Activated CD4-positive, alpha-beta T cell treated with anti-CD3 and anti-CD28 coated beads, Interleukin-2, amount 10 ng/mL, durations not matched to agents 7 days and 5 days (primary cell): ENCODE results near the gene FECH. TPM values are rescaled to one million over a fixed set of nuclear protein-coding genes. Genes with fewer than 3 reads are reported as not detected.
"Not testable (repeated sequence)": the region's sequence is repeated elsewhere in the genome, so short reads cannot be mapped to it uniquely, and the experiment has no call there.

Source experiments
- CTCF ChIA-PET: fragments of 350-600 bp; sonication (Branson Sonifier 250); formaldehyde crosslinking; loops from one replicate; lab custom pipeline; 2021; ENCODE audit warnings: antibody characterized with exemption; lab: Charles Lee
- POLR2A ChIA-PET: fragments of 350-600 bp; sonication (Branson Sonifier 250); formaldehyde crosslinking; loops from one replicate; lab custom pipeline; 2021; ENCODE audit warnings: antibody characterized with exemption; lab: Charles Lee
- DNase-seq: peaks from one replicate; pipeline ENCODE4 v3.0.0-alpha.2; 2020
- H3K27ac Mint-ChIP-seq: one replicate; pipeline ENCODE4 v1.8.0; 2021; ENCODE audit warnings: mild to moderate bottlenecking, moderate library complexity, mixed read lengths
- H3K27me3 Mint-ChIP-seq: one replicate; pipeline ENCODE4 v1.8.0; 2021; ENCODE audit warnings: mixed read lengths
- H3K36me3 Mint-ChIP-seq: one replicate; pipeline ENCODE4 v1.8.0; 2021; ENCODE audit warnings: low read depth, mixed read lengths
- H3K4me1 Mint-ChIP-seq: one replicate; pipeline ENCODE4 v1.8.0; 2021; ENCODE audit warnings: mixed read lengths
- H3K4me3 Mint-ChIP-seq: one replicate; pipeline ENCODE4 v1.8.0; 2021; ENCODE audit warnings: mild to moderate bottlenecking, moderate library complexity, mixed read lengths
- H3K9me3 Mint-ChIP-seq: one replicate; pipeline ENCODE4 v1.8.0; 2021; ENCODE audit warnings: mixed read lengths
- total RNA-seq, 2 experiments: library from RNA; stranded (reverse); gene quantifications; one replicate each; pipeline ENCODE4 v1.2.3, GENCODE V29; 2021

Gene FECH
- total RNA-seq, 2 experiments from 2014 or later: 18.7 to 23.1 TPM

DNA sequence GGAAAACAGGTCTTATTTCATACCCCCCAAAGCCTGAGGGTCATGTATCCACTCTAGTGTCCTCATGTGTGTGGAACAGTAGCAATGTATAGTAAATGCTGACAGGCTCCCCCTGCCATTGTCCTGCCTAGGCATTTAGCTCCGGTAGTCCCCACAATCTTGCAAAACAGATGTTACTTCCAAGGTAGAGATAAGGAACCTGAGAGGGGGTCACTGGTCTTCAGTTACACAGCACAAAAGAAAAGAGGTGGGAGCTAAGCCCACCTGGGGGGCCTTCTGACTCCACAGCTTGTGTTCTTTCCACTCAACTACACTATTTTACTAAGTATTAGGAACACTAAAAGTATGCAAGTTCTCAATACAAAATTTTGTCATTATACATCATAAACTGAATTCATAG lies 17.4 kb upstream of the FECH start:
- H3K27me3 Mint-ChIP-seq: no peaks in the 10 kb centered on the region
- no peak overlapping the region for H3K4me3 Mint-ChIP-seq
- peaks cover 56% of the 10 kb centered on the region for H3K36me3 Mint-ChIP-seq
- CTCF ChIA-PET: interaction anchor here (1.0 to 1.1 kb wide), 2 partner anchors 16 to 18 kb away, joined by 3 to 4 read pairs; partner anchors contain the start of gene NARS1
- DNase-seq: no peak
- H3K4me1 Mint-ChIP-seq: no peaks in the 10 kb centered on the region
- H3K9me3 Mint-ChIP-seq: no peaks in the 10 kb centered on the region
- H3K27ac Mint-ChIP-seq: no peak overlapping the region
- POLR2A ChIA-PET: no interaction called here

DNA sequence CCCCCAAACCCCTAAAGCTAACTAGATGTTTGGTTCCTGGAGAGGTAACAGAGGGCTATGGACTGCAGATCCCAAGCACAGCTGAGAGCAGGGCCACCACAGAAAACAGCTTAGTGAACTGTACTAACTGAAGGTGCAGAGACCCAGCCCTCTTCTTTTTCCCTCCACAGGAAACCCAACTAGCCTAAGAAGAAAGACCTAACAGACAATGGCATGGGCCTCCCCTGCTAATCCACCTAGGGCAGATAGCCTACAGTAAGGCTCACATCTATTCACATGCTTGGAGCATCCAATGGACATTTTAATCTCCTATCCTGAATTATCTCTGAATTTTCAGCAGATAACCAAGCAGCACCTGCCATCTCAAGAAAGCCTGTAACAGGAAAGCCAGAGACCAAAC lies 8.8 kb upstream of the FECH start:
- no peak overlapping the region for H3K27ac Mint-ChIP-seq
- H3K4me1 Mint-ChIP-seq: peaks cover 11% of the 10 kb centered on the region
- H3K9me3 Mint-ChIP-seq: peaks cover 4% of the 10 kb centered on the region
- peaks cover 24% of the 10 kb centered on the region for H3K36me3 Mint-ChIP-seq
- no peaks in the 10 kb centered on the region for H3K27me3 Mint-ChIP-seq
- no peak overlapping the region for H3K4me3 Mint-ChIP-seq
- ChIA-PET CTCF (no interaction called here), POLR2A (no interaction called here)
- no peak for DNase-seq

DNA sequence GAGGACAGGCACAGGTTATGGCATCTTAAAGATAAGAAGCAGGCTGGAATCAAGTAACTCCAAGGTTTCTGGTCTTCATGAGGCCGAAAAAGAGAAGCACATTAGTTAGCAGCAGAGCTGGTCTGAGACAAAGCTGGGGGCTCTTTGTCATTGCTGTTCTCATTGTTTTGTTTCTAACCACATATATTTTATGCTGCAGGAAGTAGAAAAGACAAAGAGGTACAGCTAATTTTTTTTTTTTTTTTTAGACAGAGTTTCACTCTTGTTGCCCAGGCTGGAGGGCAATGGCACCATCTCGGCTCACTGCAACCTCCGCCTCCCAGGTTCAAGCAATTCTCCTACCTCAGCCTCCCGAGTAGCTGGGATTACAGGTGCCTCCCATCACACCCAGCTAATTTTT lies 6.2 kb upstream of the FECH start:
- H3K9me3 Mint-ChIP-seq, DNase-seq, CTCF ChIA-PET, H3K4me3 Mint-ChIP-seq, POLR2A ChIA-PET, H3K36me3 Mint-ChIP-seq, H3K27me3 Mint-ChIP-seq, H3K27ac Mint-ChIP-seq: not testable (repeated sequence)
- peaks cover 11% of the 10 kb centered on the region for H3K4me1 Mint-ChIP-seq

DNA sequence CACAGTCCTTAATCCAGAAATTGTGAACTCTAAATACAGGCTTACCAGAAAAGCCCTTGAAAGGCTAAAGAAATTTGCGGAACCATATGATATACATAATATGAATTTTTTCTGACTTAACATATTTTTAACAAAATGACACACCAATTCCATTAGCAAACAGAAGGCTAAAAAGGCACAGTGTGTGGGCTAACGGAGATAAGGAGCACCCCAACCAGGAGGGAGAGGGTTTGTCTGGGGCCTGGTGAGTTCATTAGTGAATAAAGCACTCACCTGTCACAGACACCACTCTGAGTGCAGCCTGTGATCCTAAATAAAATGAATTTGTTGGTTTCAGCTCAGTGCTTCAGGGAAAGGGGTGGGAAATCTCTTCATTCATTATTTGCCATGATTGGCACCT lies 2.7 kb upstream of the FECH start:
- H3K27ac Mint-ChIP-seq: no peak overlapping the region
- ChIA-PET POLR2A (no interaction called here), CTCF (interaction anchor here (0.9 to 1.4 kb wide), 2 partner anchors 8 to 33 kb away, joined by 4 read pairs; partner anchors contain the start of gene NARS1)
- no peak overlapping the region for H3K4me3 Mint-ChIP-seq
- peaks cover 34% of the 10 kb centered on the region for H3K4me1 Mint-ChIP-seq
- DNase-seq: no peak
- H3K9me3 Mint-ChIP-seq: no peaks in the 10 kb centered on the region
- no peaks in the 10 kb centered on the region for H3K36me3 Mint-ChIP-seq
- no peaks in the 10 kb centered on the region for H3K27me3 Mint-ChIP-seq

DNA sequence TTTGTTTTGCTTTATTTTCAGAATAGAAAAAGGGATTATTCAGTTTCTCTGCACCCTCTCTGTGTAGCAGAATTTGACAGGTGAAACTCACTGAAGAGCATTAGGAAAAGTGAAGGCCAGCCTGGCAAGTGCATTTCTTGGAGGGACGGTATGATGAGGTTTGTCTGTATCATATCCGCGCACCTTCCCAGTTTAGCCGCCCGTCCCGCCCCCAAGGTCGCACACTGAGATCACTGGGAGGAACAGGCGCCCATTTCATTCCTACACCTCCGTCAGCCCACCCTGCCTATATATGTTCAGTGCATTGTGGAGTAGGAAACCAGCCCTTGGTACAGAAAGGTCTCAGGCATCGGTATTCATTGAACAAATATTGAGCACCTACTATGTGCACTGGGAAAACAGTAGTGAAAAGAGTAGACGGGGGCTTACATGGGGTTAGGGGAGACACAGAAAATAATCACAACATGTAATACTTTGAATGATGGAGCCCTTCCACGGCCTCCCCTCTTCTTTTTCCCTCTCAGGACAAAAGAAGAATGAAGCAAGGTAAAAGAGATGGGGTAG lies 678 bp upstream of the FECH start:
- CTCF ChIA-PET: no interaction called here
- peaks cover 25% of the 10 kb centered on the region for H3K4me1 Mint-ChIP-seq

DNA sequence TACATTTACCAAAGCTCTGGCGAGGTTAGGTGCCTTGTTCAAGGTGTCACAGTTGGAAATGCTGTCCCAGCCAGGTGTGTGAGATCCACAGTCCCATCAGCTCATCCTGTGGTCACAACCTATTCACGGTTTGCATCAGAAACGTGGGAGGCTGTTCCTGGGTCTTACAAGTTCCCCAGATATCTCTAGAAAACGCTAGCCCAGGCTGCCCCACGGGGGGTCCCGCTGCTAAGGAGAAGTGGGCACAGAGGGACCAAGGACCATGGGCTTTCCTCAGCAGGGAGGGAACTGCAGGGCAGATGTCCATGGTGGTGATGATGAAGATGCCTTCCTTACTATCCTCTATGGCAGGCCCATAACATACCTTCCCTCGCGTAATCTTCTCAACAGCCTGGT lies 649 bp downstream of the FECH start:
- Mint-ChIP-seq H3K9me3 (no peaks in the 10 kb centered on the region), H3K27me3 (no peaks in the 10 kb centered on the region), H3K27ac (peak overlapping the region; percentile 83), H3K4me1 (peaks cover 33% of the 10 kb centered on the region), H3K4me3 (peak overlapping the region; percentile 84), H3K36me3 (peaks cover 10% of the 10 kb centered on the region)
- no peak for DNase-seq
- POLR2A ChIA-PET: no interaction called here
- CTCF ChIA-PET: interaction anchor here (1.2 to 1.5 kb wide), 2 partner anchors 17 to 45 kb away, joined by 3 to 6 read pairs; no protein-coding TSS in a partner anchor

More for the DNA sequence above, 678 bp upstream of the FECH start:
- H3K36me3 Mint-ChIP-seq: peaks cover 4% of the 10 kb centered on the region
- peak overlapping the region; percentile 86 for H3K27ac Mint-ChIP-seq
- DNase-seq: no peak
- POLR2A ChIA-PET: no interaction called here
- H3K27me3 Mint-ChIP-seq: no peaks in the 10 kb centered on the region
- peak overlapping the region; percentile 84 for H3K4me3 Mint-ChIP-seq
- no peaks in the 10 kb centered on the region for H3K9me3 Mint-ChIP-seq

DNA sequence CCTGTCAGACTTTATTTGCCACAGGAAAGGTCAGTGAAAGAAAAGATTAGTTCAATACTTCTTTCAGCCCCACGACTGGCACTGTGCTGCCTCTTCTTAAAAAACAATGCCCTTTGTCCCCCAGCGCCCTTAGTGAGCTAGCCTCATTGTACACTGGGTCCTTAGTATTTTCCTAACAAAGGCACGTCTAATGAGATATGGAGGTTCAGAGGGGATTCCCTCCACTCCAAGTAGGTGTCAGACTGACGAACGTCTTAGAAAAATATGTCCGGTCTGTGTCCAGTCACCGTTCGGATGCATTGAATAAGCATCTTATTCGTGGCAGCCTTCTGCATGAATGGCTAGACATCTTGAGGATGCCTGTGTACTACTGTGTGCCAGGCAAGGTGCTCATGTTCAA lies 1.1 kb downstream of the FECH start:
- H3K27ac Mint-ChIP-seq: peak overlapping the region; percentile 83

DNA sequence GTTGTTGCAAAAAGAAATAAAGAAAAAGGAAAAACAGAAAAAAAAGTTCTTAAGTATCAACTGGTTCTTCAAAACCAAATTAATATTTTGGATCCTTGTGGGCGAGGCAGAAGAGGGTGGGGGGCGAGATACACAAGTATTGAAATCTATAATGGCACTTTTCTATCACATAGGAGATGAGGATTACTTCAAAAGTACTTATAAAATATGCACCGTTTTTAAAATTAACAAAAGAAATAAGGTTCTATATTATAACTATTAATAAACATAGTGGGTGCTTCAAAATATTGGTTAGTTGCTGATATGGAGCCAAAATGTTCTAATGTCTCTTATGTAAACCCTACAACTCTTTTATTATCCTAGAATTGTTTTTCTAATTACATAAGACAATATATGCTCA lies 2.1 kb downstream of the FECH start:
- H3K27me3 Mint-ChIP-seq: no peaks in the 10 kb centered on the region

More for the DNA sequence above, 1.1 kb downstream of the FECH start:
- H3K9me3 Mint-ChIP-seq: no peaks in the 10 kb centered on the region
- peak overlapping the region; percentile 84 for H3K4me3 Mint-ChIP-seq
- no peaks in the 10 kb centered on the region for H3K27me3 Mint-ChIP-seq
- peaks cover 10% of the 10 kb centered on the region for H3K36me3 Mint-ChIP-seq
- ChIA-PET CTCF (interaction anchor here (0.7 to 1.5 kb wide), 3 partner anchors 14 to 45 kb away, joined by 3 to 6 read pairs (median 3); no protein-coding TSS in a partner anchor), POLR2A (no interaction called here)
- DNase-seq: no peak
- H3K4me1 Mint-ChIP-seq: peaks cover 38% of the 10 kb centered on the region

DNA sequence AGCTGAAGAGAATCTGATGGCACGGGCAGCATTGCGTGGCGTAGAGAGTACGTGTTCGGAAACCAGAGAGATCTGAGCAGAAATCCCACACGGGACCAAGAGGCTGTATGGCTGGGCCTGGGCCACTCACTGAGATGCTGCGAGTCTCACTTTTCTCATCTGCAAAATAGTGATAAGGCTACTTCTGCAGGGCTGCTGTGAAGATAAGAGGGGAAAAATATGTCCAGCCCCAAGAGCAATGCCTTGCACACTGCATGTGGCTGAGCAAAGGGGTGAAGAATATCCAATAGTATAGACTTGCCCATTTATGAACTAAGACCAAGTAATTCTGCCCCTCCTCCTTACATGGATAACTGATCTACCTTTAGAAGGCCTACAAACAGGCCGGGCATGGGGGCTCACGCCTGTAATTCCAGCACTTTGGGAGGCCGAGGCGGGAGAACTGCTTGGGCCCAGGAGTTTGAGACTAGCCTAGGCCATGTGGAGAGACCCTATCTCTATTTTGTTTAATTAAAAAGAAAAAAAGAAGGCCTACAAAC lies 3.1 kb downstream of the FECH start:
- Mint-ChIP-seq H3K36me3 (peaks cover 22% of the 10 kb centered on the region), H3K9me3 (no peaks in the 10 kb centered on the region), H3K4me1 (peaks cover 49% of the 10 kb centered on the region), H3K27ac (no peak overlapping the region), H3K4me3 (no peak overlapping the region), H3K27me3 (no peaks in the 10 kb centered on the region)
- no peak for DNase-seq
- ChIA-PET CTCF (interaction anchor here (1.0 kb wide), 1 partner anchor 13 kb away, joined by 3 read pairs; no protein-coding TSS in a partner anchor), POLR2A (no interaction called here)

More for the DNA sequence above, 2.1 kb downstream of the FECH start:
- ChIA-PET CTCF (interaction anchor here (0.6 kb wide), 1 partner anchor 347 kb away, joined by 4 read pairs; no protein-coding TSS in a partner anchor), POLR2A (no interaction called here)
- peaks cover 47% of the 10 kb centered on the region for H3K4me1 Mint-ChIP-seq
- H3K27ac Mint-ChIP-seq: no peak overlapping the region
- no peak for DNase-seq
- H3K4me3 Mint-ChIP-seq: no peak overlapping the region
- H3K36me3 Mint-ChIP-seq: peaks cover 18% of the 10 kb centered on the region
- no peaks in the 10 kb centered on the region for H3K9me3 Mint-ChIP-seq

DNA sequence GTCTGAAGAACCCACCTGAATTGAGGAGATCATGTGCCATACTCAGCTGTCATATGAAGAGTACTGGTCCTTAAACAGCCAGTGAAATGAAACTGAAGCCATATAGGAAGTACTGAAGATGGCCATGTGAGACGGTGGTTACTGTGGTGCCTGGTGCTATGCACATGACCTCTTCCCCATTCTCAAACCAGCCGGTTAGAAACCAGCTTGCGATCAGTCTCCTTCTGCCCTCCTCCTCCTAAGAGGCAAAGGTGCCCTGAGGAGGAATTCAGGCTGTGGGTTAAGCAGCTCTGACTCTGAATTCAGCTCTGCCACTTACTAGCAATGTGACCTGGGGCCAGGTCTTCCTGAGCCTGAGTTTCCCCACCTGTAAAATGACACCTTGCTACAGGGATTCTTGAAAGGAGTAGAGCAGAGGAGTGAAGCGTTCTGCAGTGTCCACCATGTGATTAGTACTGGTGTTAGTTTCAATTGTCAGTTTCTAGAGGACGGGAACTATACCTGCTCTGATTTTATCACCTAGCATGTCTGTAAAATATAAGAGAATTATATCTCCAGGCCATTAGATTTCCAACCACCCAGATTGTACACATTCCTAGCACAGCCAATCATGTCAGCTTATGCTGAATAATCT lies 5.1 kb downstream of the FECH start:
- peaks cover 45% of the 10 kb centered on the region for H3K4me1 Mint-ChIP-seq
- peak overlapping the region; percentile 42 for H3K27ac Mint-ChIP-seq
- H3K36me3 Mint-ChIP-seq: peaks cover 22% of the 10 kb centered on the region
- ChIA-PET POLR2A (no interaction called here), CTCF (interaction anchor here (1.2 to 1.4 kb wide), 2 partner anchors 8 to 20 kb away, joined by 3 to 4 read pairs; no protein-coding TSS in a partner anchor)
- no peaks in the 10 kb centered on the region for H3K9me3 Mint-ChIP-seq
- H3K27me3 Mint-ChIP-seq: no peaks in the 10 kb centered on the region
- H3K4me3 Mint-ChIP-seq: no peak overlapping the region
- peak; percentile 23 for DNase-seq

DNA sequence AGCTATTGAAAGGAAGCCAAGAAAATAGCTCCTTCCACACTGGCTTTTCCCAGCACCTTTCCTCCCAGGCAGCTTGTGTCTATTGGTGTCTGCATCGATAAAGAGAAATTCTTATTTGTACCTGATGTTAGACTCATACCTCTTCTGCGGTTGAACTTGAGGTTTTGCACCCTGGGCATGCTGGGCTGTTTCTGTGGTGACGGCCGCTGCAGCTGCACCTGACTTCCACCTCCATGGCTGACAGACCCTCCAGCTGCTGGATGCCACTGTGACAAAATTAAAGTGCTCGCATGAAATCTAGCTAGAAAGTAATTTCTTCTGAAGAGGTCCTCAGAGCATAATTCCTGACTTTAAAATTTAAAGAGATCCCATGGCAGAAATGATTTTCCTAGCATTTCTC lies 6.6 kb downstream of the FECH start:
- peaks cover 22% of the 10 kb centered on the region for H3K36me3 Mint-ChIP-seq
- no peak overlapping the region for H3K27ac Mint-ChIP-seq
- ChIA-PET CTCF (interaction anchor here (1.6 kb wide), 1 partner anchor 40 kb away, joined by 4 read pairs; no protein-coding TSS in a partner anchor), POLR2A (no interaction called here)
- H3K4me1 Mint-ChIP-seq: peaks cover 32% of the 10 kb centered on the region
- DNase-seq: peak; percentile 18
- no peak overlapping the region for H3K4me3 Mint-ChIP-seq
- no peaks in the 10 kb centered on the region for H3K9me3 Mint-ChIP-seq
- no peaks in the 10 kb centered on the region for H3K27me3 Mint-ChIP-seq

DNA sequence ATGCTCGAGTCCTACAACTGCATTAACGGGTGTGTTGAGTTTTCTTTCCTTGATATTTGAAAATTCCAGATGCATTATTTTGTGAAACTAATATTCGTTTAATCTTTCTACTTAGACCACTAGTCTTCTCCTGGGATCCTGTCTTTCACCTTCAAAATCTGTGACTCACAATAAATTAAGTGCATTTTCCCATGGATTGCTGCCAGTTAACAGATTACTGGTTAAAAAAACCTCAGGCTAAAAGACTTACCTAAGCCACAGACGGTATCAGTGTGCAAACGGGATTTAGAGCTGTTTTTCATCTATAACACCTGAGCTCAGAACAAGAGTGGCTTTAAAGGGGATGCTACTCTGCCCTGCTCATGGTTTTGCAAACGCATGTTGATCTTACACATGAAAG lies 10.2 kb downstream of the FECH start:
- no peaks in the 10 kb centered on the region for H3K27me3 Mint-ChIP-seq
- DNase-seq: no peak
- ChIA-PET POLR2A (no interaction called here), CTCF (no interaction called here)
- peaks cover 21% of the 10 kb centered on the region for H3K4me1 Mint-ChIP-seq
- no peaks in the 10 kb centered on the region for H3K9me3 Mint-ChIP-seq
- no peak overlapping the region for H3K4me3 Mint-ChIP-seq
- no peak overlapping the region for H3K27ac Mint-ChIP-seq
- peaks cover 18% of the 10 kb centered on the region for H3K36me3 Mint-ChIP-seq

DNA sequence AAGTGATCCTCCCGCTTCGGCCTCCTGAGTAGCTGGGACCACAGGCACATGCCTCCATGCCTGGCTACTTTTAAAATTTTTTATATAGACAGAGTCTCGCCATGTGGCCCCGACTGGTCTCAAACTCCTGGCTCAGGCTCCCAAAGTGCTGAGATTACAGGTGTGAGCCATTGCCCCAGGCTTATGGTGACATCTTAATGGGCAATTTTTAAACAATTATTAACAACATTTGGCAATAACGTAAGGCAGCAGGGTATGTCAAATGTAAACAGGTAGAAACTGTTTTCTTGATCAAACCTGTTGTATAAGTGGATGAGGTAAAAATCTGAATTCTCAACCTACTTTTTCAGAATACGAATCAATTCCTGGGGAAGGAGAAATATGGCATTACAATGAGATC lies 11.0 kb downstream of the FECH start:
- peaks cover 19% of the 10 kb centered on the region for H3K36me3 Mint-ChIP-seq
- CTCF ChIA-PET: no interaction called here
- H3K27me3 Mint-ChIP-seq: no peaks in the 10 kb centered on the region
- peaks cover 13% of the 10 kb centered on the region for H3K4me1 Mint-ChIP-seq
- POLR2A ChIA-PET: no interaction called here
- H3K9me3 Mint-ChIP-seq: no peaks in the 10 kb centered on the region
- no peak overlapping the region for H3K4me3 Mint-ChIP-seq
- no peak for DNase-seq
- no peak overlapping the region for H3K27ac Mint-ChIP-seq
